GM15510 (cell line): Measurements from ENCODE around the gene CACNA1A.

ENCODE experiments used
- POLR2A ChIP-seq: IDR thresholded peaks from 3 replicates; pipeline ENCODE4 v1.6.1; 2011; ENCODE audit warnings: borderline replicate concordance; ENCODE audit not compliant: insufficient read length; ENCODE audit errors: extremely low read depth

CACNA1A gene

GRCh38 chr19:13330285-13330684 is 176.0 kb downstream of the CACNA1A start:
- no peak for TF ChIP-seq POLR2A

GRCh38 chr19:13329766-13330165 is 176.5 kb downstream of the CACNA1A start:
- no peak for TF ChIP-seq POLR2A

GRCh38 chr19:13328241-13328640 is 178.0 kb downstream of the CACNA1A start:
- TF ChIP-seq POLR2A = no peak

GRCh38 chr19:13319526-13319925 is 186.8 kb downstream of the CACNA1A start:
- no peak for TF ChIP-seq POLR2A

GRCh38 chr19:13318190-13318589 is 188.1 kb downstream of the CACNA1A start:
- no peak for TF ChIP-seq POLR2A

GRCh38 chr19:13315495-13315894 is 190.8 kb downstream of the CACNA1A start:
- no peak for TF ChIP-seq POLR2A

GRCh38 chr19:13314761-13315160 is 191.5 kb downstream of the CACNA1A start:
- TF ChIP-seq POLR2A = no peak

GRCh38 chr19:13313875-13314274 is 192.4 kb downstream of the CACNA1A start:
- TF ChIP-seq POLR2A = no peak

- no peak for TF ChIP-seq POLR2A
These were observed 196.4 kb downstream of the CACNA1A start for GRCh38 chr19:13309864-13310263.

- no peak for TF ChIP-seq POLR2A
These were observed 202.7 kb downstream of the CACNA1A start for GRCh38 chr19:13303381-13304129.

- TF ChIP-seq POLR2A = no peak
These were observed 203.6 kb downstream of the CACNA1A start for GRCh38 chr19:13302526-13303270.

GRCh38 chr19:13301627-13302334 is 204.5 kb downstream of the CACNA1A start:
- TF ChIP-seq POLR2A = no peak

- no peak for TF ChIP-seq POLR2A
These were observed 205.8 kb downstream of the CACNA1A start for GRCh38 chr19:13300421-13301030.

GRCh38 chr19:13299838-13300237 is 206.4 kb downstream of the CACNA1A start:
- no peak for TF ChIP-seq POLR2A
